GM21367 (cell line): ENCODE measurements around the gene ARID1B.

Experiments used
- ATAC-seq: cut with Tn5 transposase; IDR thresholded peaks from one replicate; pipeline ENCODE4 v1.9.1; 2021; ENCODE audit not compliant: unreplicated experiment

The ARID1B gene

DNA sequence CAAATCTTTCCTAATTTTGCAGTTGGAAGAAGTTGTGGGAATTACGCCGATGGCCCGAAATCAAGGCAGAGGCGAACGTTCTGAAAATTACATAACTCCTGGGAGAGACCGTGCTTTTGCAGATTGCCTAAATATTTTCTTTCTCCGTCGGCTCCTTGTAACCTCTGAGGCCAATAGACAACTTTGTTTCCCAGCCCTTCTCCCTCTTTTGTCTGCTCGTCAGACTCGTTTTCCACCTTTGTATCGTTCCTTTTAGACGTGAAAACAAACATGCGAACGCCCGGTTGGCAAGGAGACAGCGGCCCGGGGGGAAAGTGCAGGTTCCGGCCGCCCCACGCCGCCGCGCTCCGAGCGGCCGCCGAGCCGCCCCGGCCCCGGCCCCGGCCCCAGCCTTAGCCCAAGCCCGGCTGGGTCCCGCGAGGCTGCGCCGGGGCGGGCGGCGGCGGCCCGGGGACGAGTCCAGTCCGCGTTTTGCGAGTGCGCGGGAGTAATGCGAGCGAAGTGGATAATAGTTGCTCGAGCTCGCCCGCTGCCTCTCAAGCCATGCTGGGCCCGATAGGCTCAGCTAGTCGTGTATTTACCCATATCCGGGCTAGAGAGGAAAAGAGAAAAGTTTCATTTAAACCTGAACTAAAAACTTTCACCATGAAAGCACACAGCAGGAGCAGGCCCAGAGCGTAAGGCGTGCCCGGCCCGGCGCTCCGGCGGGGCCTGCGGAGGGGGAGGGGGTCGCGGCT, at the start of gene ARID1B:
TSS of gene ARID1B (plus strand) at position 539 of the 737 bp plus-strand sequence. CDS start 303 bp downstream, outside the sequence.
- peak; percentile 35 for ATAC-seq

DNA sequence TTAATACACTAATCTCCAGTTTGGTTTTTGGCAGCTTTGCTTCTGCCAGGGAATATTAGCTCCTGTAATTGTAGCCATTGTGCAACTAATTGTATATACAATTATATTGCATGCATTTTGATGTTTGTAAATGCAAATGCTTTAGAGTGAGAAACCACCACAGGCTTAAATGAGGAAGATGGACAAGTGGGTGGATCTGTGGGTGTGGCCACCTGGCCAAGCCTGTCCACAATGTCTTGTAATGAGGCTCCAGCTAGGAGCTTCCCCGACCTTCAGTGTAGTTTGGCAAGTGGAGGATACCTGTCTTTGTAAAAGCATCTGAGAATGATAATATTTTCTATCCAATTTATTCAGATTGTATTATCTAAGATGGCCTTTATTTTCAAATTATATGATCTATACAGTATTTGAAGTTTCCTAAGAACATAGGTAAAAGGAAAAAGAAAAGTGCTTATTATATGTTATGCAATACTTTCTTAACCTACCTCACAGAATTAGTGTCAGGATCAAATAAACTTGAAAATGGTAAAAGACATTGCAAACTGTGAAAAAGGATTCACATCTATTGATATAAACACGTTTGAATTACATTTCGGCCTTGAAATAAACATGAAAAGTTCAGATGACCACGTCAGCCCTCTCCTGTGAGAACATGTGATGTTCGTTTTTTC, 49.3 kb upstream of the ARID1B start:
- ATAC-seq, result no peak

DNA sequence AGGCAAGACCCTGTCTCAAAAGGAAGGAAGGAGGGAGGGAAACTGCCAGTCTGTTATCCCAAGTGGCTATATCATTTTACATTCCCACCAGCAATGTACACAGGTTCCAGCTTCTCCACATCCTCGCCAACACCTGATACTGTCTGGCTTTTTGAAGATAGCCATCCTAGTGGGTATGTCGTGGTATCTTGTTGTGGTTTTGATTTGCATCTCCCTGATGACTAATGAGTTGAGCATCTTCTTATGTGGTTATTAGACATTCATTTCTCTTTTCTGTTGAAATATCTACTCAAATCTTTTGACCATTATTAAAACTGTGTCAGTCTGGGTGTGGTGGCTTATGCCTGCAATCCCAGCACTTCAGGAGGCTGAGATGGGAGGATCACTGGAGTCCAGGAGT, 47.9 kb upstream of the ARID1B start:
- ATAC-seq, result no peak

DNA sequence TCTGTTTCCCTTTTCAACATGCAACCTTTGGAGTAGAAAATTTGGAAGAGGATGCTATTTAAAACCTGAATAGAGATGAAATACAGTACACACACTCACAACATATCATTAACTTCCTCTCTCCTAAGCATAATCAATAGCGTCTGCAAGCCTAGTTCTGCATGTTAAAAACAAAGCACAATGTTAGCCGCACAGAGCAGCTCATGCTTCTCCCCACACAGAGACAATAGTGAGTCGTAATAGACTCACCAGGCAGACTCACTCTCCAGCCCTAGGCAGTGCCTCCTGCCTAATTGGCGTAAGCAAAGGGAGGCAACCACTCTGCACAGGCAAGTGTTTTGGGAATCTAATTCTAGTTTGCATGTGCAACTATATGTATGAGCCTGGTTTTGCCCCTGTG, 45.8 kb upstream of the ARID1B start:
- no peak for ATAC-seq

DNA sequence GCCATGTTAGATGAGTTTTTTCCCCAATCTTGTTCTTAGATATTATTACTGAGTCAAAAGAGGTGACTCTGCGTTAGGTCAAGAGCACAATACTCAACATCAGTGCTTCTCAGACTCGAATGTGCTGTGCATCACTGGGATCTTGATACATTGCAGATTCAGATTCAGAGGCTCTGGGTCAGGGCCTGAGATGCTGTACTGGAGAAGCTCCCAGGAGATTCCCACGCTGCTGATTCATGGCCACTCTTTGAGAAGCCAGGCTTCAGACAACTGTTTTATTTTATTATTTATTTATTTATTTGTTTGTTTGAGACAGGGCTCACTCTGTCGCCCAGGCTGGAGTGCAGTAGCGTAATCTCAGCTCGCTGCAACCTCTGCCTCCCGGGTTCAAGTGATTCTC, 41.4 kb upstream of the ARID1B start:
- no peak for ATAC-seq

DNA sequence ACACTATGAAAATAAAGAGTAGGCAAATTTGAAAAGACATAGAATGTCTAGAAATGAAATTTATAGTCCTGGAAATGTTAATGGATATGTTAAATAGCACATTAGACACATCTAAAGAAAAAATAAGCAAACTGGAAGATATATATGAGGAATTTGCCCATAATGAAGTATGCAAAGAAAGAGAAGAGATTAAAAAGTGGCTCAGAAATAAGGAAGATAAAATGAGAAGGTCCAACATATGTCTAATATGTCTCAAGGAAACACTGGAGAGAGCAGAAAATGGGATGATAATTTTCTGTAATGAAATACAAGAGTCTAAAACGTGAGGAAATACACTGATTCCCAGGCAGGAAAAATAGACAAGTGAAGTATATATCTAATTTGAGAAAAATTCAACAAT, 36.6 kb upstream of the ARID1B start:
- ATAC-seq, result no peak

DNA sequence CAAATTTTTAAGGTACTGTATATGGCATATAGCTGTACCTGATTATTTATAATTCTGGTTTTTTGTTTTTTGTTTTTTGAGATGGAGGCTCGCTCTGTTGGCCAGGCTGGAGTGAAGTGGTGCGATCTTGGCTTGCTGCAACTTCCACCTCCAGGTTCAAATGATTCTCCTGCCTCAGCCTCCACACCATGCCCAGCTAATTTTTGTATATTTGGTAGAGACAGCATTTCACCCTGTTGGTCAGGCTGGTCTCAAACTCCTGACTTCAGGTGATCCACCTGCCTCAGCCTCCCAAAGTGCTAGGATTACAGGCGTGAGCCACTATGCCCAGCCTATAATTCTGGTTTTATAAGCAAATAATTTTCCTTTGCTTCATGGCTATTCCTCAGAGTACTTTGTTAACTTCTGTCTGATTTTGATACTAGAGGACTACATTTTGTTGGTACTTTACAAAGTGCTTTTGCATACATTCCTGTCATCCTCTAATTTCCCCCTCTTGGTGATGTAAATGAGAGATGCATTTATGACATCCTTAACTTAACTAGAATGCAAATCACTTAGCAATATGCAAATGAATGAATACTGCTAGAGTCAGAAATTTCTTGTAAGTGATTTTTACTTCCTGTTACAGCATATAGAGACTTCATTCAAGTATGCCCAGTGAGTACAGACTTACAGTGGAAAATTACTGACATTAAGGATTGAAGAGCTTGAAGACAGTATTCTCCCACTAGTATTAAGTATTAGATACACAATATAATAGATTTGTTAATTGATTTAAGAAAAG, 35.7 kb upstream of the ARID1B start:
- no peak for ATAC-seq

DNA sequence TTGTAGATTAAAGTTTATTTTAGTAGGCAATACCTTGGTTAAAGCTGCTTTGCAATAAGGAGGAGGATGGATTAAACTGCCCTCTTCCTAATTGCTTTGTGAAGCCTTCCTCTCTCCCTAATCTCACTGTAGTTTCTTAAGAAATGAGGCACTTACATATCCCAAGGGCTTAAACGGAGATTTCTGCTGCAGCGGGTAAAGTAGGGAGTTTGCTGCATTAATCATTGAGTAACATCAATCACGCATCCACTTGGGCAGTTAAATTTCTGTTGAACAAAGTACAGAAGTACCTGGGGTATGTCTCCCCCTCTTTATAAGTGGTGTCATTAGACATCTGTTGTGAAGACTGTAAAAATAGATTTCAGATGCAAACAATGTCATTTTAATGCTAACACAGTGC, 29.5 kb upstream of the ARID1B start:
- no peak for ATAC-seq

DNA sequence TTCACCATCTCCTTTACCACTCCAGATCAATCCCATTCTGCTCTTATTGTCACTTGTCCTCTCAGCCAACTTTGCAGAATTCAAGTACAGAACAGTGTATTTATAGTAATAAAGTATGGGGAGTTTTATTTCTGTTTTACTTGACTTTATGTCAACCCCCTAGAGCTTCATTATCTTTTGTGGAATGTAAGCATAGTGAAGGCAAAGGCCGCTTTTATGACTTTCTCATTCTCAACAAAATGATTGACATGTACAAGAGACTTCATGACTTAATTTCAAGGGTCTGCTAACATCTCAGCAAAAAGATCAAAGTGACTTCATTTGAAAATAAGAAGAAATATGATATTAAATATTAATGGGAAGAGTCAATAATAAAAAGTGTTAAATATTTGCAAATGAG, 28.7 kb upstream of the ARID1B start:
- ATAC-seq, result no peak

DNA sequence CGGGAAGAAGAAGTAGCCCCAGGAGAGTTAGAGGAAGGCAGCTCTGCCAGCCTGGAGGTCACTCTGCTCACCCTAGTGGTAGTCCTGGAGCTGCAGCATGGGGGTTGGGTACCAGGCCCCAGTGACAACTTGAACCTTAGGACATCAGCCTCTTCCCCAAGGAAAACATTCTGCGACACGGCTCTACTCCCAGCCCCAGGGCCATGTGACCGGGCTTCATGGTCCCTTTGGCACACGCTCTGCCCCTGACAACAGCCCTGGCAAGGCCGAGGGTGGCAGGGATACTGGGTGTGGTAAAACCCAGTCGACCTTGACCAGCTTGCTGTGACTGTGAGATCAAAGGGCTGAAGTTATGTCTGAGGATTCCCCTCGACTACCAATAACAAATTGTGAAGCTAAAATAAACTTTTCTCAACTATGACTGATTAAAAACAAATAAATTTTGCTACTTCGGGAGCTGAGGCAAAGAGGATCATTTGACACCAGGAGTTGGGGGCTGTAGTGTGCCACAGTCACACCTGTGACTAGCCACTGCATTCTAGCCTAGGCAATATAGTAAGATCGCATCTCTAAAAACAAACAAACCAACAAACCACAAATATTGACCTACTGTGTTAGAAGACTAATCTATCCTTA, 24.4 kb upstream of the ARID1B start:
- ATAC-seq, result peak; percentile 60

DNA sequence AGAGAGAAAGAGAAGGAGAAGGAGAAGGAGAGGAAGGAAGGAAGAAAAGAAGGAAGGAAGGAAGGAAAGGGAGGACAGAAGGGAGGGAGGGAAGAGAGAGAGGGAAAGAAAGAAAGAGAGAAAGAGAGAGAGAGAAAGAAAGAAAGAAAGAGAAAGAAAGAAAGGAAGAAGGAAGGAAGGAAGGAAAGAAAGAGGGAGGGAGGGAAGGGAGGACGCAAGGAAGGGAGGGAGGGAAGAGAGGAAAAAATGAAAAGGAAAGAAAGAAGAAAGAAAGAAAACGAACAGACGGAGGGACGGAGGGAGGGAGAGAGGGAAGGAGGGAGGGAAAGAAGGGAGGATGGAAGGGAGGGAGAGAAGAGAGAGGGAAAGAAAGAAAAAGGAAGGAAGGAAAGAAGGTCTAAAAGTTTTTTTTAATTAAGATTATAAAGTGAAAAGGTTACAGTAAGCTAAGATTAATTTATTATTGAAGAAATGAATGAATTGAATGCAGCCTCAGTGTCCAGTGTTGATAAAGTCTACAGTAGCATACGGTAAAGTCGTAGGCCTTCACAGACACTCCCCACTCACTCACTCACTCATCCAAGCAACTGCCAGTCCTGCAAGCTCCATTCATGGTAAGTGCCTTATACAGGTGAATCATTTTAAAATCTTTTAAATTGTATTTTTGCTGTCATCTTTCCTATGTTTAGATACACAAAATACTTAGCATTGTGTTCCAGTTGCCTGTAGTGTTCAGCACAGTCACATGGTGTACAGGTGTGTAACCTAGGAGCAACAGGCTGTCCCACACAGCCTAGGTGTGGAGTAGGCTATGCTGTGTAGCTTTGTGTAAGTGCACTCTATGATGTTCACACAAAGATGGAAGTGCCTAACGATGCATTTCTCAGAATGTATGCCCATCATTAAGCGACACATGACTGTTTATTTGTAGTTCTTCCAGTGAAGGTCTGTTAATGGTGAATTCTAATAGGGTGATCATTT, 20.3 kb upstream of the ARID1B start:
- no peak for ATAC-seq

DNA sequence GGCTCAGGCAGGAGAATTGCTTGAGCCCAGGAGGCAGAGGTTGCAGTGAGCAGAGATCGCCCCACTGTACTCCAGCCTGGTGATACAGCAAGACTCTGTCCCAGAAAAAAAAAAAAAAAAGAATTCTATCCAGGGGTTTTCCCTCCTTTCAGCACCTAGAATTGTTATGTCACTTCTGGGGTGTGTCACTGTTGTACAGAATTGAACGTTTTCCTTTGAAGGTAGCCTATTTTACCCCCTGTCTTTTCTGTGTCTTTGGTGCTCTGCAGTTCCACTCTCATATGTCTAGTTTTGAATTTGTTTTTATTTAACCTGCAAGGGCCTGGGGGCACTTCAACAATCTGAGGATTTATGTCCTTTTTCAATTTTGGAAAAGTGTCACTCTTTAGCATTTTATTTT, 19.3 kb upstream of the ARID1B start:
- ATAC-seq, result no peak

DNA sequence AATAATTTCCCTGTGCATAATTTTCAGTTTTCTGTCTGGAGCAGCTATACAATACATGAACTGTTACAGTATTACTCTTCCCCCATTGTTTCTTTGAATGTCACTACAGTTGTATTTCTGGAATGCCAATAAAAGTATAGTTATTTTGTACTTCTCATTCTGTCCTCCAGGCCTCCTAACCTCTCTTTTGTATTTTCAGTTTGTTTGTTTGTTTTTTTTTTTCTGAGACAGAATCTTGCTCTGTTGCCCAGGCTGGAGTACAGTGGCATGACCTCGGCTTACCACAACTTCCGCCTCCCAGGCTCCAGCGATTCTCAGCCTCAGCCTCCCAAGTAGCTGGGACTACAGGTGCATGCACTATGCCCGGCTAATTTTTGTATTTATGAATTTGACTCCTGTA, 16.8 kb upstream of the ARID1B start:
- ATAC-seq, result no peak

DNA sequence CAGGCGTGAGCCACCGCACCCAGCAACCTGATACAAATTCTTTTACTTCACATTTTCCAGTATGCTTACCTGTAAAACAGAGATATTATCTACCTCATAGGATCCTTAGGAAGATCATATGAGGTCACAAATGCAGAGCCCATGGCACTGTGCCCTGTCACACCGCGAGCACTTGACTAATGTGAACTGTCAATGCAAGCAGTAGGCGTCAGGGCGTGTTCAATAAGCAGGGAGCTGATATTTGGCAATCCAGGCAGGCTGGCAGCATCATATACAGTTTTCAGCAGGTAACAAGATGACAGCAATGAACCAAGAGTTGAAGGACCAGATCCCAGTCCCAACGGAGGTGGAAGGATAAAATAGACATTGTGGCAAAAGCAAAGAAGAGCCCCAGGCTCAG, 14.6 kb upstream of the ARID1B start:
- ATAC-seq, result no peak

DNA sequence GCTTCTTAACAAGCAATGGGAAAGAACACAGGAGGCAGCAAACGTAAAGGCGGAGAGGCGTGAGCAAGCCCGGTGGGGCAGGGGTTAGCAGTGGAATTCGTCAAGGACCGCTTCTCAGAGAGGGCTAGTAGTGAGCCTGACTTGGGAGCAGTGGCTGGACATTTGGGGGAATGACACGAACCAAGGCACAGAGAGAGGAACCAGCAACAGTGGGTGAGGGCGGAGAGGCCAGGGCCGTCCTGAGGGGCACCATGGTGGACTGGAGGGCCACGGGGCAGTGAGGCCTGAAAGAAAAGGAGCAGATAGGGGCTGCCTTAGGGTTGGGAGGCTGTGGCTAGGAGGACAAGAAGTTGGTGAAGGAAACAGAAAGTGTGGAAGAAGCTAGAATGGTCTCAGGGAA, 12.1 kb upstream of the ARID1B start:
- ATAC-seq, result no peak

DNA sequence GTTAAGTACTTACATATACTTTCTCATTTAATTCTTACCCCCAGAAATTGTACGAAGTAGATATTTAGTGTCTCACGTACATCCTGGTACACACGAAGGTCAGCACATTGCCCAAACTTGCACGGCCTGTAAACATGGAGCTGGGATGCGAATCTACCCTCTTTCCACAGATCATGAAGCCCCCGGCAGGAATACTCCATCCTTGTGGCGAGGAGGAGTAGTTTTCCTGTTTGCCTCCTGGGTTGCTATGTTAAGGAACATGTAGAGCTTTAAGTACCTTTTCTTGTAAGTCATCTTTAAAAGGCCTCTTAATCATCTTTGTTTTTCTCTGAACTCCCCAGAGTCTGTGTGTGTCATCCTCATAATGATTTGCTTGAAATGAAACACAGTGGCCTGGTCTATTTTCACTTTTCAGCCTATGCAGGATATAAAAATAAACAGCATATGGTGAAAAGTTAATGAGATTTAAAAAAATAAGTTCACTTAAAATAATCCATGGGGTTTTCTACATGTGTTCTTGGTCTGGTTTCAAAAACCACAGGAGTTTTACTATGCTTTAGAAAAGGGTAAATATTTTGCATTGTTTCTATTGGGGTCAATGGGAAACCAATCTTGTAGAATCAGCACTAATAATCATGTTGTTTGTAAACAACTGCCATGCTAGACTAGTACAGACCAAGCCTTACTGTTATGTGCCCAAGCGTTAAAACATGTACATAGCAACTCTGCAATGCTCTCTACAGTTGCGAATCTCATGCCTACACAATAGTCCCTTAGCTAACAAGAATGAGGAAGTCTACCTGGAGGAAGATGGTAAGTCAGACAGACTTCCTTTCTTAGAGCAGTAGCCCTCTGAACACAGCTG, 9.3 kb upstream of the ARID1B start:
- ATAC-seq, result peak; percentile 92

DNA sequence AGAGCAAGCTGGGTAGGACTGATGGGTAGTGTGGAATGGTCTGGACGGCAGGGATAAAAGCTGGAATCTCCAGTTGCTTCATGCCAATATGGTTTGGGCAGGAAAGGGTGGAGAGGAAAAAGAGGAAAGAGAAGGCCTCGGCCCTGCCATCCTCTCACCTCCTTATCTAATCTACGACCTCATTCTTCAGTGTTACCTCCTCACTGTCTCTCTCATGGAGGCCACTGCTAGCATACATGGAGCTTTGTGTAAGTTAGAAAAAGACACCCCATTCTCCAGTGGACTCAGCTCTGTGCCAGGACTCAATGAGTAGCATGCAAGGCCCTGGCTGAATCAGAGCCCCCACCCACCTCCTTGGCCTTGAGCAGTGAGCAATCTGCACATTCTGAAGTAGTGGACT, 6.1 kb upstream of the ARID1B start:
- no peak for ATAC-seq

DNA sequence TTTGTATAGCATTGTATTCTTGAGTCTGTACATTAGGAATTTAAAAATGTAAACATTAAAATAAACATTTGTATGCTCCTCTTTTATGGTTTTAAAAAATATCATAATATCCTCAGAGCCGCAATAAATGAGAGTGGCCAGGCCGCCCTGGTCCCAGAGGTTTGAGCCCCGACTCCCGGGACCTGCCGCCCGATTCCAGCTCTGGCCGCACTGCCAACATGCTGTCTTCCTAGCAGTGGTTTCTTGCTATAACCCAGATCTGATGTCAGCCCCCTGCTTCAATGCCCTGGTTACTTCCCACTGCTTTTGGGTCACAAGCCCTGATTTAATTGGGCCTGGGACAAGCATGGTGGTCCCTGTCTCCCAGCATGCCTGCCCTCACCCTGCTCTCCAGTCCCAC, 5.4 kb upstream of the ARID1B start:
- no peak for ATAC-seq

DNA sequence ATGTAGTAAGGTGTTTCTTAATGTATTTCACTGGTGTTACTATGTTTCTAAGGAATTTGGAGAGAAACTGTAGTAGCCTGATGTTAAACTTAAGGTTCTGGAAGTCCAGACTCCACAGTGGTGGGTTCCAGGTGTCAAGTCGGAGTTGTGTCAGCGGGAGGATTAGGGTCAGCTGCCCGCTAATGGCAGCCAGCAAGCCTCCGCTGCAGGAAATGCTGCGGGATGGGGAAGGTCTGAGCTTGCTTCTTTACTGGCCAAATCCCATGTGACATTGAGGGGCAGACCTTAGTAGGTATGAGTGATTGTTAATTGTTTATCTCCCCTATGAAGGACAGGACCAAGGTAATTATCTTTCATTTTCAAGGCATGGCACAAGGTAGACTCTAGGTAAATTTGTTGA, 3.7 kb upstream of the ARID1B start:
- ATAC-seq, result no peak
